OCI-LY1 (cell line): Measurements from ENCODE around the gene ERVH48-1.
"Not testable (repeated sequence)": the region's sequence is repeated elsewhere in the genome, so short reads cannot be mapped to it uniquely, and the experiment has no call there.

Source experiments
- H2AFZ ChIP-seq: fragments of 200-600 bp; sonication (generic), shearing (Covaris generic); 2 replicates; pipeline ENCODE4 v1.6.0; 2014; ENCODE audit warnings: antibody characterized with exemption, mild to moderate bottlenecking, low read length
- H3F3A ChIP-seq: fragments of 200-600 bp; sonication (generic), shearing (Covaris generic); 2 replicates; pipeline ENCODE4 v1.6.0; 2014; ENCODE audit warnings: mild to moderate bottlenecking, antibody characterized with exemption, low read length, moderate library complexity; ENCODE audit not compliant: insufficient read depth
- H3K27ac ChIP-seq: fragments of 200-600 bp; sonication (generic); 2 replicates; pipeline ENCODE4 v1.5.1; 2014; ENCODE audit warnings: low read length, mixed run types, mild to moderate bottlenecking, low read depth; ENCODE audit not compliant: poor library complexity, severe bottlenecking
- H3K27me3 ChIP-seq: fragments of 200-600 bp; sonication (generic); 2 replicates; pipeline ENCODE4 v1.6.0; 2014; ENCODE audit warnings: antibody characterized with exemption, mild to moderate bottlenecking, low read length, moderate library complexity; ENCODE audit not compliant: insufficient read depth
- H3K36me3 ChIP-seq: fragments of 200-600 bp; sonication (generic); 2 replicates; pipeline ENCODE4 v1.6.1; 2014; ENCODE audit warnings: mild to moderate bottlenecking, antibody characterized with exemption, low read length, moderate library complexity, mixed read lengths; ENCODE audit not compliant: insufficient read depth
- H3K4me1 ChIP-seq: fragments of 200-600 bp; sonication (generic); 2 replicates; pipeline ENCODE4 v1.5.1; 2014; ENCODE audit warnings: mild to moderate bottlenecking, low read length, moderate library complexity; ENCODE audit not compliant: insufficient read depth, severe bottlenecking
- H3K4me2 ChIP-seq: fragments of 200-600 bp; sonication (generic), shearing (Covaris generic); 2 replicates; pipeline ENCODE4 v1.6.1; 2014; ENCODE audit warnings: low read length
- H3K4me3 ChIP-seq: fragments of 200-600 bp; sonication (generic); 2 replicates; pipeline ENCODE4 v1.5.1; 2014; ENCODE audit warnings: low read length, low read depth, mild to moderate bottlenecking, mixed read lengths; ENCODE audit not compliant: poor library complexity, severe bottlenecking
- H3K79me2 ChIP-seq: fragments of 200-600 bp; shearing (Covaris generic); 2 replicates; pipeline ENCODE4 v1.6.1; 2016; ENCODE audit warnings: mixed run types, low read length, mixed read lengths; ENCODE audit not compliant: insufficient read depth
- H3K9ac ChIP-seq: fragments of 200-600 bp; sonication (generic), shearing (Covaris generic); 2 replicates; pipeline ENCODE4 v1.6.1; 2014; ENCODE audit warnings: mild to moderate bottlenecking, low read length, mixed read lengths
- H3K9me2 ChIP-seq: fragments of 200-600 bp; sonication (generic), shearing (Covaris generic); 2 replicates; pipeline ENCODE4 v1.6.1; 2014; ENCODE audit warnings: low read depth, mild to moderate bottlenecking, low read length, mixed read lengths
- H3K9me3 ChIP-seq: fragments of 200-600 bp; shearing (Covaris generic); 2 replicates; pipeline ENCODE4 v1.6.1; 2014; ENCODE audit warnings: low read length, mixed read lengths
- H4K20me1 ChIP-seq: fragments of 200-600 bp; sonication (generic), shearing (Covaris generic); 2 replicates; pipeline ENCODE4 v1.6.0; 2016; ENCODE audit warnings: mild to moderate bottlenecking, low read length; ENCODE audit not compliant: insufficient read depth
- EZH2 ChIP-seq: fragments of 200-600 bp; sonication (generic), shearing (Covaris generic); IDR thresholded peaks from 2 replicates; pipeline ENCODE4 v1.8.0; 2017; ENCODE audit warnings: borderline replicate concordance, mixed run types, mild to moderate bottlenecking, antibody characterized with exemption, low read length, moderate library complexity, mixed read lengths
- TF ChIP-seq, protein P1 (sequence below): fragments of 200-600 bp; sonication (generic), shearing (Covaris generic); IDR thresholded peaks from 2 replicates; pipeline ENCODE4 v1.5.1; 2017; ENCODE audit warnings: mild to moderate bottlenecking, antibody characterized with exemption, low read length, moderate library complexity, mixed read lengths

ERVH48-1 gene

DNA sequence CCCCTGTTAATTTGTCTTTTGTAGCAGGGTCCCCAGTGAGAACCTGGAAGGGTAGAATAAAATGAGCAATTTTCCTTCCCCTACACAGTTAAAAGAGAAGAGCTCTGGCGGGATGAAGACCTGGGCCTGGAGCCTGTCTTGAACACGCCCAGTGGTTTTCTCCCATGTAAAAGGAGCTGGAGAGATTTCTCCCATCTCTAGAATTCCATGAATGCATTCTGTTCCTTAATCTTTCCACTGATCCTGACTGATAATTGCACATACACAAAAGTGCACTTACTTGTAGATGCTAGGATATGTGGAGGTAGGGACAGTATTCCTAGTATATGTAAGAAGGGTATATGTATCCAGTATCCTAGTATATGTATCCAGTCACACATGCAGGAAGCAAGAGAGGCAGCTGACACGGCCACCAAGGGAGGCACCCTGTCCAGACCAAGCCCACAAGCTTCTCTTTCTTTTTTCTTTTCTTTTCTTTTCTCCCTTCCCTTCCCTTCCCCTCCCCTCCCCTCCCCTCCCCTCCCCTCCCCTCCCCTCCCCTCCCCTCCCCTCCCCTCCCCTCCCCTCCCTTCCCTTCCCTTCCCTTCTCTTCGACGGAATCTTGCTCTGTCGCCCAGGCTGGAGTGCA, 37.1 kb upstream of the ERVH48-1 start:
- TF ChIP-seq, protein P1, sequence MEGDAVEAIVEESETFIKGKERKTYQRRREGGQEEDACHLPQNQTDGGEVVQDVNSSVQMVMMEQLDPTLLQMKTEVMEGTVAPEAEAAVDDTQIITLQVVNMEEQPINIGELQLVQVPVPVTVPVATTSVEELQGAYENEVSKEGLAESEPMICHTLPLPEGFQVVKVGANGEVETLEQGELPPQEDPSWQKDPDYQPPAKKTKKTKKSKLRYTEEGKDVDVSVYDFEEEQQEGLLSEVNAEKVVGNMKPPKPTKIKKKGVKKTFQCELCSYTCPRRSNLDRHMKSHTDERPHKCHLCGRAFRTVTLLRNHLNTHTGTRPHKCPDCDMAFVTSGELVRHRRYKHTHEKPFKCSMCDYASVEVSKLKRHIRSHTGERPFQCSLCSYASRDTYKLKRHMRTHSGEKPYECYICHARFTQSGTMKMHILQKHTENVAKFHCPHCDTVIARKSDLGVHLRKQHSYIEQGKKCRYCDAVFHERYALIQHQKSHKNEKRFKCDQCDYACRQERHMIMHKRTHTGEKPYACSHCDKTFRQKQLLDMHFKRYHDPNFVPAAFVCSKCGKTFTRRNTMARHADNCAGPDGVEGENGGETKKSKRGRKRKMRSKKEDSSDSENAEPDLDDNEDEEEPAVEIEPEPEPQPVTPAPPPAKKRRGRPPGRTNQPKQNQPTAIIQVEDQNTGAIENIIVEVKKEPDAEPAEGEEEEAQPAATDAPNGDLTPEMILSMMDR: no peak
- TF ChIP-seq EZH2: no peak
- no peak overlapping the region for H3K27ac ChIP-seq
- no peaks in the 10 kb centered on the region for H3K9me2 ChIP-seq
- H3F3A ChIP-seq: no peaks in the 10 kb centered on the region
- no peak overlapping the region for H2AFZ ChIP-seq
- no peaks in the 10 kb centered on the region for H3K79me2 ChIP-seq
- no peaks in the 10 kb centered on the region for H4K20me1 ChIP-seq
- H3K4me2 ChIP-seq: no peak overlapping the region
- 0 out of 2 replicates have a peak, but pooled peaks cover 7% of the 10 kb centered on the region for H3K27me3 ChIP-seq
- no peaks in the 10 kb centered on the region for H3K36me3 ChIP-seq
- no peaks in the 10 kb centered on the region for H3K4me1 ChIP-seq
- H3K9me3 ChIP-seq: no peaks in the 10 kb centered on the region
- H3K9ac ChIP-seq: no peak overlapping the region
- no peak overlapping the region for H3K4me3 ChIP-seq

DNA sequence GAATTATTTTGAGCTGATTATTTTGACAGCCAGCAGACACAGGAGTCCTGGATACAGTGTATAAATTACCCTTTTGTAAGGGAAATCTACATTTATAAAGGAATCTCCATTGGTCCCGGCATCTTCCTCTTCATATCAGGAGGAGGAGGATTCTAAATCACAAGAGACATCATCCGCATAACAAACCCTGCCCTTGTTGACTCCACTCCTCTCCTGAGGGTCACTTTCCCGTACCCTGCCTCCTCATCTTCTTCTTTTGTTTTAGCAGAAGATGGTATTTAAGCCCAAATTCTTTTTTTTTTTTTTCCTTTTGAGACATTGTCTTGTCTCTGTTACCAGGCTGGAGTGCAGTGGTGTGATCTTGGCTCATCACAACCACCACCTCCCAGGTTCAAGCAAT, 34.3 kb upstream of the ERVH48-1 start:
- 0 out of 2 replicates have a peak, but pooled peaks cover 7% of the 10 kb centered on the region for H3K27me3 ChIP-seq
- H3K9me2 ChIP-seq: no peaks in the 10 kb centered on the region
- no peaks in the 10 kb centered on the region for H3K4me1 ChIP-seq
- H3K4me2 ChIP-seq: no peak overlapping the region
- TF ChIP-seq, protein P1: no peak
- TF ChIP-seq EZH2: no peak
- no peaks in the 10 kb centered on the region for H3K9me3 ChIP-seq
- H3K79me2 ChIP-seq: no peaks in the 10 kb centered on the region
- no peaks in the 10 kb centered on the region for H3K36me3 ChIP-seq
- no peak overlapping the region for H3K4me3 ChIP-seq
- H4K20me1 ChIP-seq: no peaks in the 10 kb centered on the region
- H3K9ac ChIP-seq: no peak overlapping the region
- no peak overlapping the region for H3K27ac ChIP-seq
- H3F3A ChIP-seq: no peaks in the 10 kb centered on the region
- no peak overlapping the region for H2AFZ ChIP-seq

DNA sequence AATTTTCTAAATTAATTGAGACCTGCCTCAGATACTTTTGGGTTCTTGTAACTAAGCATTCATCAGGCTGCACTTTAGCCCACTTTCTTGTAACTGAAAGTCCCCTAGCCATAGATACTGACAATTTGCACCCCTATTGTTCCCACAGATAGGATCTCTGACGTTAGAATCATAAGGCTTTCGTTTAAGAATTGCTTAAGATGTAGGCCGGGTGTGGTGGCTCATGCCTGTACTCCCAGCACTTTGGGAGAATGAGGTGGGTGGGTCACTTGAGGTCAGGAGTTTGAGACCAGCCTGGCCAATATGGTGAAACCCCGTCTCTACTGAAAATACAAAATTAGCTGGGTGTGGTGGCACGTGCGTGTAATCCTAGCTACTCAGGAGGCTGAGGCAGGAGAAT, 32.7 kb upstream of the ERVH48-1 start:
- not testable (repeated sequence) for H3K4me2 ChIP-seq, H2AFZ ChIP-seq, H3K36me3 ChIP-seq

More for the DNA sequence above, 32.7 kb upstream of the ERVH48-1 start:
- H3K9me3 ChIP-seq, H4K20me1 ChIP-seq, H3K79me2 ChIP-seq, H3K27me3 ChIP-seq, H3K4me3 ChIP-seq, H3K4me1 ChIP-seq, H3F3A ChIP-seq, H3K9ac ChIP-seq, H3K9me2 ChIP-seq, H3K27ac ChIP-seq: not testable (repeated sequence)
